ENCODE results near the gene RTN4R. TPM values are rescaled to one million over a fixed set of nuclear protein-coding genes. Genes with fewer than 3 reads are reported as not detected.

RTN4R gene
- total RNA-seq, 1 donor from 2014 or later = 38.3 TPM

GRCh38 chr22:20249797-20250354 lies 18.2 kb downstream of the RTN4R start:
- Mint-ChIP-seq H3K4me3 (ENCODE audit: unreplicated experiment) (no peak overlapping the region), H3K9me3 (ENCODE audit: unreplicated experiment) (peaks cover 11% of the 10 kb centered on the region), H3K27ac (ENCODE audit: unreplicated experiment) (peak overlapping the region; percentile 76), H3K27me3 (ENCODE audit: unreplicated experiment) (peaks cover 11% of the 10 kb centered on the region), H3K4me1 (ENCODE audit: low read depth, unreplicated experiment) (peaks cover 37% of the 10 kb centered on the region), H3K36me3 (ENCODE audit: unreplicated experiment) (no peaks in the 10 kb centered on the region)
- TF ChIP-seq CTCF (IDR thresholded peaks at IDR 0.05; ENCODE audit: partially characterized antibody, unreplicated experiment) = no peak
- DNase-seq = no peak

DNA sequence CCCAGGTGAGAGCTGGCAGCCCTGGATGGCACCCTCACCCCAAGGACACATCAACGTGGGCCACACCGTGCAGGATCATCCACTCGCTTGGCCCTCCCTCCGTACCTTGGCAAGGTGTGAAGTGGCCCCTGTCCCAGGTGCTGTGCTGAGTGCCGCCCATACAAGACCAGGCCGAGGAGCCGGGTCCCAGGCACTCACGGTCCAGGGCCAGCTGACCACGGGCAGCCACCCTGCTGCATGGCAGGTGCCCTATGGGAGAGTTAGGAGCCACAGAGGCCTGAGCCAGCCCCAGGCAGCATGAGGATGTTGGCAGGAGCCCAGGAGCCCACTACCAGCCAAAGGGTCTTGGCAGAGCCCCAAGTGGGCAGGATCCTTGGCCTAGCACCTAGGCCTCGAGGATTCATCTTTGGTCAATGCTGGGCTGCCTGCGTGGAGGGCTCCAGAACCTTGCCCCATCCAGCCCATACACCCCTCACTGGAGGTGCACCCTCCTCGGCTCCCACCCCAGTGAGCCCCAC lies 19.6 kb downstream of the RTN4R start:
- no peak for TF ChIP-seq CTCF (IDR thresholded peaks at IDR 0.05; ENCODE audit: partially characterized antibody, unreplicated experiment)
- peaks cover 38% of the 10 kb centered on the region for H3K4me1 Mint-ChIP-seq (ENCODE audit: low read depth, unreplicated experiment)
- H3K27ac Mint-ChIP-seq (ENCODE audit: unreplicated experiment) = no peak overlapping the region
- DNase-seq = no peak
- H3K27me3 Mint-ChIP-seq (ENCODE audit: unreplicated experiment) = peaks cover 13% of the 10 kb centered on the region
- no peak overlapping the region for H3K4me3 Mint-ChIP-seq (ENCODE audit: unreplicated experiment)
- H3K36me3 Mint-ChIP-seq (ENCODE audit: unreplicated experiment) = no peaks in the 10 kb centered on the region
- H3K9me3 Mint-ChIP-seq (ENCODE audit: unreplicated experiment) = peaks cover 5% of the 10 kb centered on the region

- Mint-ChIP-seq H3K9me3 (ENCODE audit: unreplicated experiment) (peaks cover 6% of the 10 kb centered on the region), H3K4me1 (ENCODE audit: low read depth, unreplicated experiment) (peaks cover 38% of the 10 kb centered on the region), H3K4me3 (ENCODE audit: unreplicated experiment) (peak overlapping the region; percentile 20), H3K36me3 (ENCODE audit: unreplicated experiment) (no peaks in the 10 kb centered on the region), H3K27ac (ENCODE audit: unreplicated experiment) (no peak overlapping the region), H3K27me3 (ENCODE audit: unreplicated experiment) (peaks cover 13% of the 10 kb centered on the region)
- no peak for TF ChIP-seq CTCF (IDR thresholded peaks at IDR 0.05; ENCODE audit: partially characterized antibody, unreplicated experiment)
- DNase-seq = no peak
These were observed 20.4 kb downstream of the RTN4R start for GRCh38 chr22:20247608-20248171.

- H3K27me3 Mint-ChIP-seq (ENCODE audit: unreplicated experiment) = peaks cover 13% of the 10 kb centered on the region
- no peak for DNase-seq
- TF ChIP-seq CTCF (IDR thresholded peaks at IDR 0.05; ENCODE audit: partially characterized antibody, unreplicated experiment) = no peak
- no peak overlapping the region for H3K4me3 Mint-ChIP-seq (ENCODE audit: unreplicated experiment)
- H3K9me3 Mint-ChIP-seq (ENCODE audit: unreplicated experiment) = peaks cover 7% of the 10 kb centered on the region
- peaks cover 41% of the 10 kb centered on the region for H3K4me1 Mint-ChIP-seq (ENCODE audit: low read depth, unreplicated experiment)
- peak overlapping the region; percentile 43 for H3K27ac Mint-ChIP-seq (ENCODE audit: unreplicated experiment)
- H3K36me3 Mint-ChIP-seq (ENCODE audit: unreplicated experiment) = no peaks in the 10 kb centered on the region
These were observed 21.1 kb downstream of the RTN4R start for GRCh38 chr22:20247010-20247505.

- DNase-seq = peak; percentile 59
- peaks cover 7% of the 10 kb centered on the region for H3K9me3 Mint-ChIP-seq (ENCODE audit: unreplicated experiment)
- peaks cover 13% of the 10 kb centered on the region for H3K27me3 Mint-ChIP-seq (ENCODE audit: unreplicated experiment)
- peaks cover 41% of the 10 kb centered on the region for H3K4me1 Mint-ChIP-seq (ENCODE audit: low read depth, unreplicated experiment)
- no peaks in the 10 kb centered on the region for H3K36me3 Mint-ChIP-seq (ENCODE audit: unreplicated experiment)
- H3K4me3 Mint-ChIP-seq (ENCODE audit: unreplicated experiment) = peak overlapping the region; percentile 82
- no peak for TF ChIP-seq CTCF (IDR thresholded peaks at IDR 0.05; ENCODE audit: partially characterized antibody, unreplicated experiment)
- H3K27ac Mint-ChIP-seq (ENCODE audit: unreplicated experiment) = no peak overlapping the region
These were observed 21.6 kb downstream of the RTN4R start for GRCh38 chr22:20246368-20247009.
